COR-L47 (cell line): Measurements from ENCODE around the gene SLC16A7.

ENCODE experiments used
- DNase-seq: peaks from one replicate; lab custom pipeline; 2025; lab: John Stamatoyannopoulos, UW

Gene SLC16A7

DNA sequence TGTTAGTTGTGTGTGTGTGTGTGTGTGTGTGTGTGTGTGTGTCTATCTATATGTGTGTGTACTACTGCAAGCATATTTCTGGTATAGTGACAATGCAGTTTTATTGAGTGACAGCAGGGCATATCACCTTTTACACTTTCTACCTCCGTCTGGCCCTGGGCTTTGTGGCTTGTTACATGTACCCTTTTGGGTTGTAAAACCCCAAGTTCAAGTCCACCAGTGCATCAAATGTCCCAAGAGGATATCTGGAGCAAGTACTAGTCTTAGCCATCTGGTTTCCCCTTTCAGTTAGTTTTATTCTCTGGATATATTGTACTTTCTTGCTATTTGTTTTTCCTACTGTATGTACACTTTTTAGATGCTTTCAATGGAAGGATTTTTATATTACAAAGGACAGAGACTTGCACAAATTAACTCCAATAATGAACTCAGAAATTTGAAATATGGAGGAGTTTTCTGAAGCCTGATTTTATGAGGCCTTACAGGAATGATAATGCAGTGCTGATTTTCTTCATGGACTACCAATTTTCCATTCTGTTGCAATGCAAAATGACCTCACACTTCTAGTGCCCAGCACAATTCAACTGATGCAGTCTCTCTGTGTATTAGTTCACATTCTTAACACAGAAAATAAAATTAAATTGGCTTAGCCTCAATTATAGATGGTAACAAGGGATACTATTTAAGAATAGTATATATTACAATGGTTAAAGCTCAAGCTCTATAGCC lies 29.1 kb downstream of the SLC16A7 start:
- no peak for DNase-seq

DNA sequence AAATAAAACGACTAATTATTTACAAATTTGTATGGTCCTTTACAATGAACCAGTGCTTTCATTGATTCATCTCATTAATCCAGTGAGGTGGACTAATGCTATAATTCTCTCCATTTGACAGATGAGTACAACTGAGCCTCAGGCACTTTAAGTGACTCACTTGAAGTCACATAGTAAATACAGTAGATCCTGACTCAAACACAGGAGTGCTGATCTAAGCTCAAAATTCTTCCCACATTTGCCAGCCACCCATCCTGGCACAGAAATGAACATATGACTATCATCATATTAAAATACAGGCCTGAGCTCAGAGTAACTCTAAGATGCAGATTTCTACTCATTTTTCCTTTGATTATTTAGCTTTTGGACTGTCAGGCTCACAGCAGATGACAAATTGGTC lies 30.6 kb downstream of the SLC16A7 start:
- no peak for DNase-seq

DNA sequence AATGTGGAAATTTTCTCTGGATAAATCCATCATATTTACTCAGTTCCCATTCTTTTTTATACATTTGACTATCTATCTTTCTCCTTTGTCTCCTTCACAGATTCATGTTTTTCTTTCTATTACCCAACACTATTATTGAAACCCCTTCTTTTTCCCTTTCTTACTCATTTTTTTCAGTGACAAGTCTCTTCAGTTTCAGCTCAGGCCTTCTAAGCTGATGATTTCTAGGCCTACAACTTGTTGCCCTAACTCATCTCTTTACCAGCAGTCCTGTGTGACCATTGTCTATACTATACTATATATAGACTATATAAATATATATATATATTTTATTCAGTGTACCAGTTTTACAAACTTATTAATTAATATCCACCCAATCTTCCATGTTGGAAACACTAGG lies 31.8 kb downstream of the SLC16A7 start:
- DNase-seq: no peak

DNA sequence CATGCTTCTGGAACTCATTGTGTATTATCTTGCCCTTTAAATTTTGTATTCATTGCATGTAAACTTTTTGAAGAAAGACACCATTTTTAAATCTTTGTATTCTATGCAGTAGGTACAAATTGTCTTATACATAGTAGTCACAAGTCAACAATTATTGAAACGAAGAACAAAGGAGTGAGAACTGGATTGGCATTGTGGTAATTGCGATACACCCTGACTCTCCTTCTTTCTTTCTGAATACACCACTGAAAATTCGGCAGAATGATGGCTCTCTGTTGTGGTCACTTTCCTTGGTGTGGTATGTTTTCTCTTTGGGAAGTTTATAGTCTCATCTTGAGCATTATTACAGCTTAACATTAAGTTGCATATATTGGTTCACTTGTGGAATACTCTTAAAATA lies 34.1 kb downstream of the SLC16A7 start:
- no peak for DNase-seq

DNA sequence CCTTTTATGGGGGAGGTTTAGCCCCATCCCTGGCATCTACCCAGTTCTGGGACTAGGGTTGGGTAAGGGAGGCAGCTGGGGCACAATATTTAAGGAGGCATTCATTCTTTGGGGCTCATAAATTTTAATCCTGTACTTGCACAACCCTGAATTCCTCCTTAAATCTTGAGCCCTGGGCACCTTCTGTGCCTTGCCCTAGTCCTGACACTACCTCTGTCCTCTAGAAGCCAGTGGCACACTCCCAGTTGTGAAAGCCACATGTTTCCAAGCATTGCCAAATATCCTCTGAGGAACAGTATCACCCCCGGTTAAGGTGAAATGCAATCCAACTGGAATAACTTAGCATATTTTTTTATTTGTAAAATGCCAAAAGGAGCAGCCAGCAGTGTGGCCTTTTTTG lies 36.6 kb downstream of the SLC16A7 start:
- DNase-seq: no peak

DNA sequence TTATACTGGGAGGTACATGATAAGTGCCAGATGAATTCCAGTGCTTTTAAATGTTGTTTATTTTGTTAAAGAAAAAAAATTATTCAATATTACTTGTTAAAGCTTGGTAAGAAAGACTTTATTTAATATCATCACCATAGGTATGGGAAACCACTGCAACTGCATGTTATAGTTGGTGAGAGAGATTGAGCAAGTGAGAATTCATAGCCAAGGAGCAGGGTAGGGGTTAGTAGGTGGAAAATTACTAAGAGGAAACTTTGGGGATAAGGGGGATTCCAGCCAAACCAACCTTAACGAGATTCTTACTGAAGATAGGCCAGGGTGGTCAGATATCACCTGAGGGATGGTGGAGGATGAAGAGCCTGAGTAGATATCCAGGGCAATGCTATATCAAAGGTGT lies 38.4 kb downstream of the SLC16A7 start:
- no peak for DNase-seq

DNA sequence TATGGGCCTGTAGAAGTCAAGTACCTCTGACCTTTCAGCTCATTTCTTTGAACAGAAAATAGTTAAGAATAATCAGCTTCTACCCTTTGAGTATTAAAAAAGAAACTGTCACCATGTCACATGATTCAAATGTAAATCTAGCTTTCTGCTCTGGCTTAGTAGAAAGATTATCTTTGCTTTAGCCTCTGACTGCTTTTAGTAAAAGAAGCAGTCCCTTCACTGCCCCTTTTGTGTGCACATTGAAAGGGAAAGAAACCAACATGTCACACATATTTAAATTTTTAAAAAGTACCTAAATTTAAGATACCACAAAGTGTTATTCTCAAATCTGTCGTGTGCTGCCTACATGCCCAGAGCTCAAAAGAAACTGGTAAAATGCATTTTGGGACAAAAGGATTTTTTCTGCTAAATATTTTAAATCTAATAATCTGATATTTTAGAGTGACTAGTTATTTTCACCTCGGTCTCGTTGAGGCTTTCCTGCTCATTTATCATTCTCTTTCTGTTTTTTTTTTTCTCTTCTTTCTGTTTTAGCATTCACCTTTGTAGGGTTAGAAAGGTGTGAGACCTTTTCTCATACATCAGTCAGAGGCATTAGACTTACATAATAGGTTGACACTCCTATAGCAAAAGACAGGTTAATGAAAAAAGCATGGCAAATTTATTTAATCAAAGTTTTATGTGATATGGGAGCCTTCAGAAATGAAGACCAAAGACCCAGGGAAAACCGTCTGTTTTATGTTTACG lies 41.3 kb downstream of the SLC16A7 start:
- no peak for DNase-seq

DNA sequence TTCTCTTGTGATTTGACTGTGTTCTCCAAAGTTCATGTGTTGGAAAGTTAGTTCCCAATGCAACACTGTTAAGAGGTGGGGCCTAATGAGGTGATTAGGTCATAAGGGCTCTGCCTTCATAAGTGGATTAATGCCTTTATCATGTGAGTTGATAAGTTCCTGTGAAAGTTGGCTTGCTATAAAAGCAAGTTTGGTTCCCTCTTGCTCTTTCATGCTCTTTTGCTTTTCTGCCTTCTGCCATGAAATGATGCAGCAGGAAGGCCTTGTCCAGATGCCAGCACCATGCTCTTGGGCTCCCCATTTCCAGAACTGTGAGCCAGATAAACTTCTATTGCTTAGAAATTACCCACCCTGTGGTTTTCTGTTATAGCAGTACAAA lies 41.9 kb downstream of the SLC16A7 start:
- no peak for DNase-seq

DNA sequence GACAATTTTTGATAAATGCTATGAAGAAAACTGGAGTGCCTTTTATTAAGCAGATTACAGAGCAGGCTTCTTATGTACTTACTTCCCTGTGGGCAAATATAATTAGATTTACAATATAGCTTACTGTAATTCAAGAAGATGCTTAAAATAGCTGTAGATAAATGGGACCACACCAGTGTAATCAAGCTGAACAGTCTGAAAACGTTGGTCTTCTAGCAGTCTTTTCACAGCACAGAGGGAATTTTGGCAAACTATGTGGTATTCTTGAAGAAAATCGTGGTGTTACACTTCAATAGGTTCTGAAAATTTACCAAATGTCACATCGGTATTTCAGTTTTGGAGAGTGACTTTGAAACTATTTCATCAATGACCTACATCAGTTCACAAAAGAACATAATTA lies 47.7 kb downstream of the SLC16A7 start:
- DNase-seq: peak; percentile 33

DNA sequence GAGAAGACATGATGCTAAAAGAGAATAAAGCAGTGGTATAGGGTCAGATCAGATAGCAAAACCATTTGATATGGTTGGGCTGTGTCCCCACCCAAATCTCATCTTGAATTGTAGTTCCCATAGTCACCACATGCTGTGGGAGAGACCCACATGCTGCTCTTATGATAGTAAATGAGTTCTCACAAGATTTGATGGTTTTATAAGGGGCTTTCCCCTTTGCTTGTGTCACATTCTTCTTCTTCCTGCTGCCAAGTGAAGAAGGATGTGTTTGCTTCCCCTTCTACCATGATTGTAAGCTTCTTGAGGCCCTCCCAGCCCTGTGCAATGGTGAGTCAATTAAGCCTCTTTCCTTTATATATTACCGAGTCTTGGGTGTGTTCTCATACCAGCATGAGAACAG lies 49.4 kb downstream of the SLC16A7 start:
- no peak for DNase-seq

DNA sequence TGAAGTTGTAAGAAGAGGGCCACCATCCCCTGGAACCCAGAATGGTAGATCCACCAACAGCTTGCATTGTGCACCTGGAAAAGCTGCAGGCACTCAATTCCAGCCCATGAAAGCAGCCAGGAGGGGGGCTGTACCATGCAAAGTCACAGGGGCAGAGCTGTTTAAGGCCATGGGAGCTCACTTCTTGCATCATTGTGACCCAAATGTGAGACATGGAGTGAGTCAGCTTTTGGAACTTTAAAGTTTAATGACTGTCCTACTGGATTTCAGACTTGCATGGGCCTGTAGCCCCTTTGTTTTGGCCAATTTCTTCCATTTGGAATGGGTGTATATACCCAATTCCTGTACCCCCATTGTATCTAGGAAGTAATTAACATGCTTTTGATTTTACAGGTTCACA lies 50.8 kb downstream of the SLC16A7 start:
- no peak for DNase-seq

DNA sequence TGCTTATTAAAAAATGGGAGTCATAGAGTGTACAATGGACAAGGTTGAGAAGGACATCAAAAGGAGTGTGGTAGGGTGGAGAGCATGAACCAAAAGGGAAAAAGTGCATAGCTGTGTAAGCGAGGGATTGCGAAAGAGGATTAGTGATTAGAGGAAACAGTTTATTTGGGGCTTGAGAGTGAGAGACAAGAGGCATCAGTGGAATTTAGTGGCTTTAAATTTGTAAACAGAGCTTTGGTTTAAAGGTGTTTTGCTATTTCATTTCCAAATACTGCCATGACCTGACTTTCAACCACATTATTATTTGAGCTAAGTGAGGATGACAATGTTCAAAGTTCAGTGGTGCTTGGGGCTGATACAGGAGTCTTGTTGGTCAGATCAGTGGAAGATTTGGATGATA lies 53.4 kb downstream of the SLC16A7 start:
- DNase-seq: no peak

DNA sequence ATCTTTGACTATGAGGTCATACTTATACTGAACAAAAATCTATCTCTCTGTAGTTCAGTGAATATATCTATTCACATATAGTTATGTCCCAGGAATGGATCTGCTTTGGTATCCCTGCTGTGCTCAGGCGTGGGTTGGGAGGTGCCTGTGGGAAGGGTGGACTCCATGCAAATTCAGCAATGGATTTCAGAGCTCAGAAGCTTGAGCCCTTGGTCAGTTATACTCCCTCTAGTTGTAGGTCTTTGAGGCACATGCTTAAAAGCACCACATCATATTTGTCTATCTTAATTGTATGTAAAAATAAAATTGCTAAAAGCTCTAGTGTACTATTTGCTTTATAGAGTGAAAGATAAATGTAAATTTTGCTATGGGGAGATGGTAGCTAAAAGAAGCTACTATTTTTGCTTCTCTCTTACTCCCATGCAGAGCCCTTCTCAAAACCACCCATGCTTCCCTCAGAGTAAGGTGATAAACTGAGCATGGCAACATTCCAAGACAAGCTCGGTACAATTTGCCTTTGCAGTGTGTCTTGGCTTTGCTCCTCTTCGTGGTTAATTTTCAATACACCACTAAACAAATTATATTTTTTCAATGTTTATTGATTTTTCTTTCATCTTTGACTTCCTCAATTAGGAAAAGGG lies 54.9 kb downstream of the SLC16A7 start:
- peak; percentile 6 for DNase-seq

DNA sequence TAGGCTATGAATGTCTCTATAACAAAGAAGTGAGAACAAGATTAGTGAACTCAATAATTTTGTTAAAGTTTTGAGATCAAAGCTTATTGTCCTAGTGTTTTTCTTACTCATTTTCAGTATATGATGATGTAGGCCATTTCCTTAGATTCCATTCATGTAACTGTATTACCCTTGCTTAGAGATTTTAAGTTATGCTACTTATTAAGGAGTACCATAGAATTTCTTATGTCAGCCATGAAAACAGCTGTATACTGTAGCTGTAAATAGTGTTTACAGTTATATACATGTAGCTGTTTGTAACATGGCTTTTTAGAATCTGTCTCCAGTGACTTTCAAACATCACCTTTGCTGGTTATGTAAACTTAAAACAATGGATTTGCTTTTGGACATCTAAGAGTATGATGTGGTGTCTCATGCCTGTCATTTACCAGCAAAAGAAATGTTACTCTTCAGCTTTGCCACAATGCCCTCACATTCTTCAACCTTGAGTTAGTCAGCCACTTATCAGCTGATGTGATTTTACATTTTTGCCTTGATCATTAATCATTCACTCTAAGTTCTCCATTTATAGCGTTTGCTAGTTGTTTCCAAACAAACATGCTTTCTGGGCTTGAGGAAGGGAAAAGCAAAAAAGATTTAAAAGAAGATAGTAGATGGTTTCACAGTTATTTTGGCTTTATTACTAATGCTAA lies 55.5 kb downstream of the SLC16A7 start:
- no peak for DNase-seq

DNA sequence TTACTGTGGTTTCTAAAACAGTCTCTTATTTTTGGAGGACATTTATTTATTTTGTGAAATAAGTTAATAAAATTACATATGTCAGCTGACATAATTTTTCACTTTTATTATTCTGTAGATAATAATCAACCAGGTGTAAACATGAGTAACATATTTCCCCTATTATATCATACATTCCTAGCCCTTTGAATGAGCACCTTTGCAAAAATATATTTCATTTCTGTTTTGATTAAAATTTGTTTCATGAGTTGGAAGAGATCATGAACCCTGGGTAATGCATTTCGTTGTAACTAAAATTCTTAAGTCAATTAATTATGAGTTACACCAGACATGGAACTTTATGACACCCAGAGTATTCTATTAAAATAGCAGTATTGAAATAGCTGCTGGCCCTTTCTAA lies 56.3 kb downstream of the SLC16A7 start:
- no peak for DNase-seq

DNA sequence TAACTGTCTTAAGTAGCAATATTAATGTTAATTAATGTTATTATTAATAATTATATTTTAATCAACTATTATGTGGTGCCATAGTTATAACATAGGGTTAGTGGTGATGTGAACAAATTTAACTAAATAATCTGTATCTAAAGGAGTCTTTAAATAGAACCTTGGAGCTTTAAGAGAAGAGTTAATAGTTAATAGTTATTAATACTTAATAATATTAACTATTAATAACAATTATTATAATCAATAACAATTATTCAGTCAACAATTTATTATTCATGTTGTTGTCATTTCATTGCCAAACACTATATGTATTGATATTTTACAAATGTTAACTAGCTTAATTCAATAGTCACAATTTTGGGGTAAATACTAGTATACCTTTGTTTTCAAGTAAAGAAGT lies 58.2 kb downstream of the SLC16A7 start:
- no peak for DNase-seq

DNA sequence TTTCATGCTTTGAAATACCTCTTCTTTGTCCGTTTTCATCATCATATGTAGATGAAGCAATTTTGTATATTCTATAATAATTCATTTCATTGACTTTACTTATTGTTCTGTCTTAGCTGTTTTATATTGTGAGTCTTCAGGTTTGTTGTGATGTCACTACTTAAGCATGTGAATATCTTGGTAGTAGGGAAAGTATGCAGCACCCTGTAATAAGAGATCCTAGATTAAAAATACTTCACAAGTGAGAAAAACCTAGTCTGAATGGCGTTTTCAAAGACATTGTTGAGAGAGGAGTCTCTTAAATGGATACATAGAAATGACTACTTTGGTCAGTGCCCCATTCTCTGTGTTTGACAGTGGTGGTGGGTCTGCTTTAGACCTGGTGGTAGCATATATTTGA lies 61.4 kb downstream of the SLC16A7 start:
- no peak for DNase-seq

DNA sequence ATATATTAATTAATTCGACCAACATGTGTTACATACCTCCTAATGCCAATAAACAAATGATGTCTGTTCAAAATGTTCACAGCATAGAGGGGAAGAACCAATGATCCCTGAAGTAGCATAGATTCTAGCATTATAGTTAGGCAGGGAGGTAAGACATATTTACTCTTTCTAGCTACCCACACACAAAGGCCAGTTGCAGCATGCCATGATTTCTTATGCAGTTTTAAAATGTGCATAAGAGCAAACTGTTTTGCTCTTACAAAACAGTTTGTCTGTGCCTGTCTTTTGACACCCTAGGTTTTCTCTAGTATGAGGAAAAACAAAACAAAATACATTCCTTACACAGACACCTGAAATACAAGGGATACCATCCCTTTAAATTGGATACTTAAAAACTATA lies 61.9 kb downstream of the SLC16A7 start:
- DNase-seq: no peak

DNA sequence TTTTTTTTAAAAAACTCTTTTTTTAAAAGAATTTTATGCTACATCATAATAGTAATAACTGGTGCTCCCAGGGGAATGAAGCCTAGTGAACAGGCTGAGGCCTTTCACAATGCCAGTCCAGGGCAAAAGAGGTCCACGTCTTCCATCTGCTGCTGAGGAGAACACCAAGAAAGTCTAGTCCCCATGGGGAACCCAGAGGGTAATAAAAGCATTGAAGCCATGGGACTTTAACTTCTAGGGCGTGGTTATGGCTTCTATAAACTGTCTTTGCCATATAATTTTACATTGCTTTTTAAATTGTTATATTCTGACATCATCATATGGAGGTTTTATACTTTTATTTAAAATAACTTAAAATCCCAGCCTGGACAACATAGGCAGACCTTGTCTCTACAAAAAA lies 64.3 kb downstream of the SLC16A7 start:
- no peak for DNase-seq

DNA sequence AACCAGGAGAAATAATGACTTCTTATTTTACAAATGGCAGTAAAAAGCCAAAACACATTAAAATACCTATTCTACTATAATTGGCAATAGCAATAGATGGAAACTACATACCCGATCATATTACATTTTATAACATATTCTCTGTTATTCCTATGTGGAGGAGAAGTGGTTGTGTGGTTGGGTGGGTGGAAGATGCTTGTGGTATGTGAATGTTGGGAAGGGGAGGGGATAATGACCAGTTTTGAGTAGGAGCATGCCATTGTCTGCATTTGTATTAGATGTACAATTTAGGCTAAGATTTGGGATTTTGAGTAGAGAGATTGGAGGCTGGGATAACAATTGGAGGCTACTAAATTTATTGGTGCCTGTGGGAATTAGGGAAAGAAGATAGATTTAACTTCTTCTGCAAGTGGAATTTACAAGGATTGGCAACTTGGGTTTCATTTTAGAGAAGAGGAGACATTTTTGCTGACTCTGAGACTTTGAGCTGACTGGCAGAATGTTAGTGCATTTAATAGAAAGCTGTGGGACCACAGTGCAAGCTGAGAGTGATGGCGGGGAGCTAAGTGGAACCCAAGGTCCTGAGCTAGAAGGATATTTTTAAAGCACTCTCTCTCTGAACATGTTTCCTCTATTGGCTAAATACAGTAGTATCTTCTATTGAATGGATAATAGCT lies 65.2 kb downstream of the SLC16A7 start:
- no peak for DNase-seq

DNA sequence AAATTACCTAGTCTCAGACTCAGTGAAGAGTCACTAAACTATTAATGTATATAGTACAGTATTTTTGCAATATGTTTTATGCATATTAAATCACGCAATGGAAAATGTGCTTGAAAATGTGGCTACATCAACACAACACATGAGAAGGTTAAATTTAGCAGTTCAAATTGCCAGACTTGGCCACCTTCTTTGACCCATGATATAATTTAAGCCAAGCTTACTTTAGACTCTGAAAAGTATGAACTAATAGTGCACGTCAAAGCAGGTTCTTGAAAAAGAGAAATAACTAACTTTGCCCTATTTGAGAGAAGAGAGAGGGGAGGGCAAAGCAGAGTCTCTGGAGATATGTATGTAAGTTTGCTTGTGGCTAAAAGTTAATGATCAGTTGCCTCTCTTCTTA lies 68.7 kb downstream of the SLC16A7 start:
- no peak for DNase-seq

DNA sequence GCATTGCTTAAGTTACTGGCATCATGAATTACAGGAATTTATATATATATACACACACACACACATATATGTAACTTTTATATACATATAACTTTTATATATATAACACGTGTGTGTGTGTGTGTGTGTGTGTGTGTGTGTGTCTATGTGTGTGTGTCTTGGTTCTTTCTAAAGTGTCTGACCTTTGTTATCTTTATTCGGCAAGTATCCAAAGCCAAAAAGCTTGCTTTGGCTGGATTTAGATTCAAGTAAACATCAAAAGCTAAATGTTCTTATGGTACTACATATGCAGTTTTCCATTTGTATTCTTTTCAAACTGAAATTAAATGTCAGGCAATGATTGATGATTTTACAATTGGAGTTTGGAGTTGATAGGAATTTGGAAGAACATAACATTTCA lies 69.9 kb downstream of the SLC16A7 start:
- no peak for DNase-seq
